OCI-LY7 (cell line): ENCODE measurements around the gene DAPK1.

Experiments
- EZH2phosphoT487 ChIP-seq: fragments of 200-600 bp; sonication (generic); IDR thresholded peaks from 2 replicates; pipeline ENCODE4 v1.6.1; 2018; ENCODE audit warnings: low read depth, borderline replicate concordance, mild to moderate bottlenecking, mixed run types, antibody characterized with exemption, low read length, moderate library complexity, mixed read lengths
- TF ChIP-seq, protein P1 (sequence below): fragments of 200-600 bp; sonication (generic); conservative IDR thresholded peaks from 2 replicates; pipeline ENCODE4 v1.5.1; 2014; ENCODE audit warnings: mild to moderate bottlenecking, antibody characterized with exemption, low read length, moderate library complexity, mixed read lengths

DNA sequence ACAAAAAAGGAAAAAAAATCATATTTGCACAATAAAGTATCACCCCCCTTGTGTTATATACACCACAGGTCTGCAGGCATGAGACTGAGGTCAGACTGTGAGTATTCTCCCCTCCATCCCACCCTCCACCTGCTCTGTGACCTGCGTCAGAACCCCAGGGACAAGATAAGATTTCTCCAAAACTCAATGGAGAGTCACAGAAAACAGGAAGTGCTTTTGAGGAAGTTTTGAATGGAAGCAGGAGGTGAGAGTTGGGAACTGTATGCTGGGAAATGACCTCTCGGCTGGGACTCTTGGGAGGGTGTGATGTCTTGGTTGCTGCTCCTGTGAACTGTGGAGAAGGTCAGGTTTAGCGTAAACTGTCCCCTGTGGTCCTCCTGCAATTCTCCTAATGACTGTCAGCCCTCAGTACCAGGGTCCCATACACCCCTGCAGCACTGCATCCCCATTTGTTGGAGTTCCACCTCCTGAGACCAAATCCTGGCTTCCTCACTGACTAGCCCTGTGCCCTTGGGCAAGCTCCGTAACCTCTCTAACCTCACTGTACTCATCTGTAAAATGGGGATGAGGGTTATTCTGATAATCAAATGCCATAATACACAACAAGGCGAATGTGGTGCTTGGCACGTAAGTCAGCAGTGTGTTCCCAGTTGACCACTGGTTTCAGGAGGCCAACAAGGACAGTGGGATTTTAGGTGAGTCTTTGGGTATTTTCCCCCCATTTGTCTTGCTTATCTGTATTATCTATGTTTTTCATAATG is 221.4 kb downstream of the DAPK1 start:
- TF ChIP-seq, protein P1, sequence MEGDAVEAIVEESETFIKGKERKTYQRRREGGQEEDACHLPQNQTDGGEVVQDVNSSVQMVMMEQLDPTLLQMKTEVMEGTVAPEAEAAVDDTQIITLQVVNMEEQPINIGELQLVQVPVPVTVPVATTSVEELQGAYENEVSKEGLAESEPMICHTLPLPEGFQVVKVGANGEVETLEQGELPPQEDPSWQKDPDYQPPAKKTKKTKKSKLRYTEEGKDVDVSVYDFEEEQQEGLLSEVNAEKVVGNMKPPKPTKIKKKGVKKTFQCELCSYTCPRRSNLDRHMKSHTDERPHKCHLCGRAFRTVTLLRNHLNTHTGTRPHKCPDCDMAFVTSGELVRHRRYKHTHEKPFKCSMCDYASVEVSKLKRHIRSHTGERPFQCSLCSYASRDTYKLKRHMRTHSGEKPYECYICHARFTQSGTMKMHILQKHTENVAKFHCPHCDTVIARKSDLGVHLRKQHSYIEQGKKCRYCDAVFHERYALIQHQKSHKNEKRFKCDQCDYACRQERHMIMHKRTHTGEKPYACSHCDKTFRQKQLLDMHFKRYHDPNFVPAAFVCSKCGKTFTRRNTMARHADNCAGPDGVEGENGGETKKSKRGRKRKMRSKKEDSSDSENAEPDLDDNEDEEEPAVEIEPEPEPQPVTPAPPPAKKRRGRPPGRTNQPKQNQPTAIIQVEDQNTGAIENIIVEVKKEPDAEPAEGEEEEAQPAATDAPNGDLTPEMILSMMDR = no peak
- no peak for TF ChIP-seq EZH2phosphoT487
